Kidney epithelial cell (primary cell): ENCODE data around the gene FGGY. TPM values are rescaled to one million over a fixed set of nuclear protein-coding genes. Genes with fewer than 3 reads are reported as not detected.
"Not testable (repeated sequence)": the region's sequence is repeated elsewhere in the genome, so short reads cannot be mapped to it uniquely, and the experiment has no call there.

Experiments
- DNase-seq: peaks from one replicate; pipeline ENCODE4 v3.0.0-alpha.2; 2010; ENCODE audit warnings: low read depth
- H3K27me3 ChIP-seq: 2 replicates; pipeline ENCODE4 v1.6.0; 2011; ENCODE audit warnings: low read length; ENCODE audit not compliant: control insufficient read depth, insufficient read depth
- H3K36me3 ChIP-seq: 2 replicates; pipeline ENCODE4 v1.5.1; 2011; ENCODE audit warnings: low read length; ENCODE audit not compliant: control insufficient read depth, insufficient read depth
- H3K4me3 ChIP-seq: 2 replicates; pipeline ENCODE4 v1.5.1; 2011; ENCODE audit warnings: low read depth, mild to moderate bottlenecking, control low read depth, low read length
- total RNA-seq: library from RNA; depleted of rRNA; stranded (reverse); fragments of >200 nt; gene quantifications from 2 replicates; pipeline ENCODE4 v1.2.3, GENCODE V29; 2015
- TF ChIP-seq, protein P1 (sequence below): IDR thresholded peaks from 2 replicates; pipeline ENCODE4 v1.5.1; 2011; ENCODE audit warnings: mild to moderate bottlenecking, moderate library complexity, low read length, control low read depth, inconsistent platforms; ENCODE audit not compliant: insufficient read depth, poor library complexity, severe bottlenecking

Gene FGGY
- total RNA-seq, 1 donor from 2014 or later = 8.6 TPM

- no peaks in the 10 kb centered on the region for H3K36me3 ChIP-seq
- TF ChIP-seq, protein P1, sequence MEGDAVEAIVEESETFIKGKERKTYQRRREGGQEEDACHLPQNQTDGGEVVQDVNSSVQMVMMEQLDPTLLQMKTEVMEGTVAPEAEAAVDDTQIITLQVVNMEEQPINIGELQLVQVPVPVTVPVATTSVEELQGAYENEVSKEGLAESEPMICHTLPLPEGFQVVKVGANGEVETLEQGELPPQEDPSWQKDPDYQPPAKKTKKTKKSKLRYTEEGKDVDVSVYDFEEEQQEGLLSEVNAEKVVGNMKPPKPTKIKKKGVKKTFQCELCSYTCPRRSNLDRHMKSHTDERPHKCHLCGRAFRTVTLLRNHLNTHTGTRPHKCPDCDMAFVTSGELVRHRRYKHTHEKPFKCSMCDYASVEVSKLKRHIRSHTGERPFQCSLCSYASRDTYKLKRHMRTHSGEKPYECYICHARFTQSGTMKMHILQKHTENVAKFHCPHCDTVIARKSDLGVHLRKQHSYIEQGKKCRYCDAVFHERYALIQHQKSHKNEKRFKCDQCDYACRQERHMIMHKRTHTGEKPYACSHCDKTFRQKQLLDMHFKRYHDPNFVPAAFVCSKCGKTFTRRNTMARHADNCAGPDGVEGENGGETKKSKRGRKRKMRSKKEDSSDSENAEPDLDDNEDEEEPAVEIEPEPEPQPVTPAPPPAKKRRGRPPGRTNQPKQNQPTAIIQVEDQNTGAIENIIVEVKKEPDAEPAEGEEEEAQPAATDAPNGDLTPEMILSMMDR = no peak
- H3K27me3 ChIP-seq = no peaks in the 10 kb centered on the region
- no peak for DNase-seq
- H3K4me3 ChIP-seq = no peak overlapping the region
Measured at GRCh38 chr1:59528900-59529299, 232.0 kb downstream of the FGGY start.

- TF ChIP-seq, protein P1 = no peak
- Histone ChIP-seq H3K36me3 (no peaks in the 10 kb centered on the region), H3K4me3 (no peak overlapping the region), H3K27me3 (no peaks in the 10 kb centered on the region)
- no peak for DNase-seq
Measured at GRCh38 chr1:59530119-59530518, 233.2 kb downstream of the FGGY start.

DNA sequence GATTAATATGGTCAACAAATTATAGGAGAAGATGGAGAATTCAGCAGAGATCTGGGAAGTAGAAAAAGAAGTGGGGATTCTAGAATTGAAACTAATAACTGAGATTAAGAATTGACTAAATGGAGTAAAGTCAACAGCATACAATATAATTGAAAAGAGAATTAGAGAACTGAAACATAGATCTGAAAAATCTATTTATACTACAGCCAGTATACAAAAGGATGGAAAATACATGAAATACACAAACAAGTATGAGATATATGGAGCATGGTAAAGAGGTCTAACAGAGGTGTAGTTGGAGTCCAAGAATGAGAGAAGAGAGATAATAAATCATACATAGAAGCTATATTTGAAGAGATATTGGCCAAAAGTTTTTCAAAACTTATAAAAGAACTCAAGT lies 235.2 kb downstream of the FGGY start:
- TF ChIP-seq, protein P1 = no peak

DNA sequence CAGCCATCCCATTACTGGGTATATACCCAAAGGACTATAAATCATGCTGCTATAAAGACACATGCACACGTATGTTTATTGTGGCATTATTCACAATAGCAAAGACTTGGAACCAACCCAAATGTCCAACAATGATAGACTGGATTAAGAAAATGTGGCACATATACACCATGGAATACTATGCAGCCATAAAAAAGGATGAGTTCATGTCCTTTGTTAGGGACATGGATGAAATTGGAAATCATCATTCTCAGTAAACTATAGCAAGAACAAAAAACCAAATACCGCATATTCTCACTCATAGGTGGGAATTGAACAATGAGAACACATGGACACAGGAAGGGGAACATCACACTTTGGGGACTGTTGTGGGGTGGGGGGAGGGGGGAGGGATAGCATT lies 241.6 kb downstream of the FGGY start:
- H3K27me3 ChIP-seq, H3K36me3 ChIP-seq, DNase-seq: not testable (repeated sequence)

More for the DNA sequence above, 235.2 kb downstream of the FGGY start:
- H3K36me3 ChIP-seq = no peaks in the 10 kb centered on the region
- no peak overlapping the region for H3K4me3 ChIP-seq
- DNase-seq = no peak
- H3K27me3 ChIP-seq = no peaks in the 10 kb centered on the region

DNA sequence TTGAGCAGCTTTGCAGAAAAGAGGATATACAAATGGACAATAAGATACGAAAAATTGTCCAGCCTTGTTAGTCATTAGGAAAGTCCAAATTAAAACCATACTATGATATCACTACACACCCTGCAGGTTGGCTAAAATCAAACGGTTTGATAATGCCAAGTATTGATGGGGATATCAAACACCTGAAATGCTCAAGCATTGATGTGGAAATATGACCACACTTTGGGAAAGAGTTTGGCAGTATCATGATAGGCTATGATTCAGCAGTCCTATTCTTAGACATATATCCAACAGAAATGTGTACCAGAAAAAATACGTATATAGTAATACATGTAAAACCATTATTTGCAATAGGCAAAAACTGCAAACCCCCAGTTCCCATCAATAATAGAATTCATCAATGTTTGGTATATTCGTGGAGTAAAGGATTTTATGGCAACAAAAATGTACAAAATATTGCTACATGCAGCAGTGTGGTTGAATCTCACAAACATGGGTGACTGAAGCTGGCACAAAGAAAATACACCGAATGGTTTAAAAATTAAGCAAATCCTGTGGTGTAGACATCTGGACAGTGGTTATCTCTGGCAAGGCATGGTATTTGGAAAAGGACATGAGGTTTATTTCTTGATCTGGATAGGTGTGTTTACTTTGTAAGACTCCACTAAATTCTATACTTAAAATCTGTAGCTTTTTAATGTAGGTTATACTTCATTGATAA lies 243.2 kb downstream of the FGGY start:
- no peak for DNase-seq
- H3K36me3 ChIP-seq = no peaks in the 10 kb centered on the region
- H3K4me3 ChIP-seq = no peak overlapping the region
- TF ChIP-seq, protein P1 = no peak
- H3K27me3 ChIP-seq = no peaks in the 10 kb centered on the region

More for the DNA sequence above, 241.6 kb downstream of the FGGY start:
- H3K4me3 ChIP-seq = not testable (repeated sequence)

DNA sequence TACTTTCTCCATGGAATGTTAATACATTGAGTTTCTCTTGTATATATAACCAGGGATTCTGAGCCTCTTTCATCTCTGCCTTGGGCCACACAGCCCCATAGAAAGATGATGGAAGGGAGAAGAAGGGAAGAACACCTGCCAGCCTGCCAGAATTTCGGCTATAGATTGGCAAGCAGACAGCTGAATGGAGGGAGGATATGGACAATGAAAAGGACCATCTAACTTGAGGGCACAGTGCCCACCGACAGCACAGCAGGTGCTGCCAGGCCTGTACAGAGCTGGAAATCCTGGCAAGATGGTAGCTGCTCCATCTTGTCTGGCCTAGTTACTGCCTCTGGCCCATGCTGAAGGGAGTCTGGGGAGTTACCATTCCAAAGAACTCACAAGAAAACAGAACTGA lies 244.3 kb downstream of the FGGY start:
- no peaks in the 10 kb centered on the region for H3K27me3 ChIP-seq
- H3K4me3 ChIP-seq = no peak overlapping the region
- H3K36me3 ChIP-seq = no peaks in the 10 kb centered on the region
- no peak for DNase-seq
- TF ChIP-seq, protein P1 = no peak
